H9 (cell line): ENCODE results near the gene ANTXR2. TPM values are rescaled to one million over a fixed set of nuclear protein-coding genes. Genes with fewer than 3 reads are reported as not detected.

Source experiments
- DNase-seq: peaks from one replicate; pipeline ENCODE4 v3.0.0-alpha.2; 2017
- H2AFZ ChIP-seq: one replicate; pipeline ENCODE4 v1.6.1; 2013; ENCODE audit warnings: mild to moderate bottlenecking, low read length, control low read depth, moderate library complexity
- H2AK5ac ChIP-seq: 2 replicates; pipeline ENCODE4 v1.6.1; 2013; ENCODE audit warnings: low read length, control low read depth, mixed read lengths; ENCODE audit not compliant: insufficient read length
- H2BK120ac ChIP-seq: one replicate; pipeline ENCODE4 v1.6.1; 2013; ENCODE audit warnings: low read depth, mild to moderate bottlenecking, low read length, control low read depth, inconsistent platforms; ENCODE audit not compliant: poor library complexity, severe bottlenecking
- H2BK12ac ChIP-seq: 2 replicates; pipeline ENCODE4 v1.6.1; 2013; ENCODE audit warnings: low read length, control low read depth, mixed read lengths, low read depth; ENCODE audit not compliant: insufficient read length
- H2BK15ac ChIP-seq: 2 replicates; pipeline ENCODE4 v1.6.1; 2013; ENCODE audit warnings: low read depth, low read length, control low read depth
- H2BK20ac ChIP-seq: one replicate; pipeline ENCODE4 v1.6.1; 2013; ENCODE audit warnings: low read depth, mild to moderate bottlenecking, low read length, control low read depth, inconsistent platforms; ENCODE audit not compliant: poor library complexity, severe bottlenecking
- H2BK5ac ChIP-seq: 2 replicates; pipeline ENCODE4 v1.6.1; 2013; ENCODE audit warnings: low read length, control low read depth, mixed read lengths; ENCODE audit not compliant: insufficient read length
- H3K14ac ChIP-seq: 2 replicates; pipeline ENCODE4 v1.6.1; 2013; ENCODE audit warnings: low read length, control low read depth; ENCODE audit not compliant: insufficient read depth
- H3K18ac ChIP-seq: 2 replicates; pipeline ENCODE4 v1.6.1; 2013; ENCODE audit warnings: low read depth, mild to moderate bottlenecking, mixed read lengths, low read length, control low read depth; ENCODE audit not compliant: insufficient read length
- H3K23ac ChIP-seq: 2 replicates; pipeline ENCODE4 v1.6.1; 2013; ENCODE audit warnings: low read length, control low read depth, mixed read lengths, low read depth; ENCODE audit not compliant: insufficient read length
- H3K23me2 ChIP-seq: 2 replicates; pipeline ENCODE4 v1.6.1; 2013; ENCODE audit warnings: low read depth, mild to moderate bottlenecking, mixed read lengths, low read length, control low read depth; ENCODE audit not compliant: insufficient read length, poor library complexity, severe bottlenecking
- H3K27ac ChIP-seq: 2 replicates; pipeline ENCODE4 v1.5.1; 2013; ENCODE audit warnings: low read length, control low read depth, mixed read lengths, low read depth; ENCODE audit not compliant: insufficient read length
- H3K27me3 ChIP-seq: 2 replicates; pipeline ENCODE4 v1.6.1; 2013; ENCODE audit warnings: low read length, control low read depth, inconsistent platforms; ENCODE audit not compliant: insufficient read depth
- H3K4ac ChIP-seq: 2 replicates; pipeline ENCODE4 v1.6.1; 2013; ENCODE audit warnings: low read depth, mild to moderate bottlenecking, control low read depth, inconsistent platforms, low read length, moderate library complexity
- H3K4me1 ChIP-seq: 2 replicates; pipeline ENCODE4 v1.6.1; 2013; ENCODE audit warnings: low read length, control low read depth, inconsistent platforms; ENCODE audit not compliant: insufficient read depth
- H3K4me2 ChIP-seq: 2 replicates; pipeline ENCODE4 v1.6.1; 2013; ENCODE audit warnings: low read length, control low read depth, mixed read lengths; ENCODE audit not compliant: insufficient read length, insufficient read depth
- H3K56ac ChIP-seq: 2 replicates; pipeline ENCODE4 v1.6.1; 2013; ENCODE audit warnings: low read depth, mild to moderate bottlenecking, mixed read lengths, low read length, control low read depth; ENCODE audit not compliant: insufficient read length
- H3K79me1 ChIP-seq: 2 replicates; pipeline ENCODE4 v1.6.1; 2013; ENCODE audit warnings: low read depth, mild to moderate bottlenecking, moderate library complexity, low read length, control low read depth, inconsistent platforms; ENCODE audit not compliant: insufficient read depth, poor library complexity, severe bottlenecking
- H3K79me2 ChIP-seq: 2 replicates; pipeline ENCODE4 v1.6.1; 2013; ENCODE audit warnings: low read length, control low read depth, inconsistent platforms; ENCODE audit not compliant: insufficient read depth
- H3K9ac ChIP-seq: 2 replicates; pipeline ENCODE4 v1.6.1; 2013; ENCODE audit warnings: low read length, control low read depth, mixed read lengths; ENCODE audit not compliant: insufficient read length; ENCODE audit errors: extremely low read depth
- H3K9me3 ChIP-seq: one replicate; pipeline ENCODE4 v1.6.1; 2013; ENCODE audit warnings: low read depth, low read length, inconsistent platforms; ENCODE audit not compliant: control insufficient read depth
- H3T11ph ChIP-seq: one replicate; pipeline ENCODE4 v1.6.1; 2013; ENCODE audit warnings: mild to moderate bottlenecking, low read length, control low read depth, inconsistent platforms
- H4K20me1 ChIP-seq: one replicate; pipeline ENCODE4 v1.6.1; 2013; ENCODE audit not compliant: control insufficient read depth, insufficient read length, insufficient read depth
- H4K5ac ChIP-seq: 2 replicates; pipeline ENCODE4 v1.6.1; 2013; ENCODE audit warnings: low read depth, mild to moderate bottlenecking, mixed read lengths, low read length, control low read depth; ENCODE audit not compliant: insufficient read length
- H4K8ac ChIP-seq: replicated peaks from 2 replicates; pipeline ENCODE4 v1.6.1; 2013; ENCODE audit warnings: low read length, control low read depth, mixed read lengths, low read depth; ENCODE audit not compliant: insufficient read length
- H4K91ac ChIP-seq: 2 replicates; pipeline ENCODE4 v1.6.1; 2013; ENCODE audit warnings: low read depth, mild to moderate bottlenecking, moderate library complexity, mixed read lengths, low read length, control low read depth; ENCODE audit not compliant: insufficient read length
- H3K27ac Mint-ChIP-seq, 3 experiments: 2 replicates in 2 of 3; 3 replicates in 1 of 3; pipeline ENCODE4 v1.8.0; 2020 to 2021; ENCODE audit warnings: mixed read lengths in 3 of 3, mild to moderate bottlenecking in 1 of 3, moderate library complexity in 1 of 3
- H3K27me3 Mint-ChIP-seq: 2 replicates; pipeline ENCODE4 v1.8.0; 2021; ENCODE audit warnings: low read depth, mild to moderate bottlenecking, moderate library complexity, mixed read lengths
- H3K36me3 Mint-ChIP-seq, 3 experiments: 2 replicates in 2 of 3; 3 replicates in 1 of 3; pipeline ENCODE4 v1.8.0; 2020 to 2021; ENCODE audit warnings: low read depth in 3 of 3, mixed read lengths in 3 of 3; ENCODE audit not compliant: insufficient read depth in 1 of 3
- H3K4me1 Mint-ChIP-seq, 2 experiments: 2 replicates each; pipeline ENCODE4 v1.8.0; 2020; ENCODE audit warnings: mixed read lengths in 2 of 2
- H3K4me3 Mint-ChIP-seq, 2 experiments: 2 replicates in 1 of 2; 3 replicates in 1 of 2; pipeline ENCODE4 v1.8.0; 2020 to 2021; ENCODE audit warnings: mild to moderate bottlenecking in 2 of 2, mixed read lengths in 2 of 2, moderate library complexity in 1 of 2
- H3K9me3 Mint-ChIP-seq, 2 experiments: 2 replicates in 1 of 2; 3 replicates in 1 of 2; pipeline ENCODE4 v1.8.0; 2020; ENCODE audit warnings: mild to moderate bottlenecking in 2 of 2, mixed read lengths in 2 of 2, moderate library complexity in 1 of 2
- CTCF ChIP-seq: fragments of 200-600 bp; sonication (generic); conservative IDR thresholded peaks from 3 replicates; pipeline ENCODE4 v1.8.0; 2021; ENCODE audit warnings: antibody characterized with exemption, mild to moderate bottlenecking
- WGBS: extraction: QIAGEN DNeasy Blood & Tissue Kit; methylation state at CpG from one replicate; pipeline ENCODE4 v1.1.7; 2013; ENCODE audit warnings: missing lambda C conversion rate, low lambda C conversion rate, mixed read lengths; ENCODE audit not compliant: insufficient read length; ENCODE audit errors: extremely low coverage; 5-methylcytosine and 5-hydroxymethylcytosine counted together
- total RNA-seq: library from RNA; stranded (reverse); gene quantifications from 2 replicates; pipeline ENCODE4 v1.2.1, GENCODE V29; 2021

Gene ANTXR2
- total RNA-seq, 1 experiment from 2014 or later, result 4.7 TPM

- Histone ChIP-seq H3K27ac (no peak overlapping the region), H3K18ac (peak overlapping the region; percentile 45), H3K23ac (no peak overlapping the region), H3K9me3 (no peaks in the 10 kb centered on the region), H4K5ac (no peak overlapping the region), H3K4me1 (no peaks in the 10 kb centered on the region; the same call in 1 of the 2 replicates), H4K91ac (no peak overlapping the region), H3K4ac (no peak overlapping the region), H3K79me1 (no peaks in the 10 kb centered on the region), H3K14ac (peak overlapping the region; percentile 74; the same call in 1 of the 2 replicates), H2BK5ac (no peak overlapping the region), H2AK5ac (no peak overlapping the region), H2BK20ac (no peak overlapping the region), H3K23me2 (peaks cover 10% of the 10 kb centered on the region), H2BK12ac (peak overlapping the region; percentile 82), H4K20me1 (no peaks in the 10 kb centered on the region), H2BK120ac (no peak overlapping the region), H3T11ph (no peak overlapping the region), H2BK15ac (no peak overlapping the region; the same call in 1 of the 2 replicates), H3K4me2 (peak overlapping the region; percentile 91), H3K56ac (no peak overlapping the region), H4K8ac (no peak overlapping the region), H2AFZ (peak overlapping the region; percentile 59), H3K79me2 (no peaks in the 10 kb centered on the region), H3K9ac (peak overlapping the region; percentile 55), H3K27me3 (no peaks in the 10 kb centered on the region)
- peaks cover 30% of the 10 kb centered on the region for H3K27me3 Mint-ChIP-seq
- peak overlapping the region; percentile 66 to 85 for H3K4me3 Mint-ChIP-seq
- peak; percentile 78 for DNase-seq
- H3K27ac Mint-ChIP-seq, result peak overlapping the region; percentile 66 to 93 (median 90); a peak in 5 of 7 replicates
- no peaks in the 10 kb centered on the region for H3K36me3 Mint-ChIP-seq
- H3K9me3 Mint-ChIP-seq, result no peaks in the 10 kb centered on the region
- no peak for TF ChIP-seq CTCF
- peaks cover 12 to 17% of the 10 kb centered on the region in 2 experiments for H3K4me1 Mint-ChIP-seq
- no CpG with 5 or more reads among the region's 60 CpGs for WGBS
Measured at GRCh38 chr4:79964400-79965211, 108.4 kb downstream of the ANTXR2 start.
